ENCODE data around the gene PSMD10.

DNA sequence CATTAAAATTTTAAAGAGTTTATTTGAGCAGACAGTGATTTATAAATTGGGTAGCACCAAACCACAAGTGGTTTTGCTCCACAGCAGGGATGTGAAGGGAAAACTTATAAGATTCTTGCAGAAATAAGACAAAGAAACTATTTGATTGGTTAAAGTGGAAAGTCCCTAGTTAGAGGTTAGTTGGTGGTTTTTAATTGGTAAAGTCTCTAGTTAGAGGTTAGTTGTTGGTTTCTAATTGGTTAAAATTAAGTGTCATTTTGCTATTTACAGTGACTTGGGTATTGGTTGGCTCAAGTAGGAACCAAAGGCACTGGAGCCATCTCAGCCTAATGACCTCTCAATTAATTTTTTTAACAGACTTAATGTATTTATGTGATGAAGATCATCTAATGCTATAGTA, 23.2 kb upstream of the PSMD10 start:
- TF ChIP-seq, protein P1, sequence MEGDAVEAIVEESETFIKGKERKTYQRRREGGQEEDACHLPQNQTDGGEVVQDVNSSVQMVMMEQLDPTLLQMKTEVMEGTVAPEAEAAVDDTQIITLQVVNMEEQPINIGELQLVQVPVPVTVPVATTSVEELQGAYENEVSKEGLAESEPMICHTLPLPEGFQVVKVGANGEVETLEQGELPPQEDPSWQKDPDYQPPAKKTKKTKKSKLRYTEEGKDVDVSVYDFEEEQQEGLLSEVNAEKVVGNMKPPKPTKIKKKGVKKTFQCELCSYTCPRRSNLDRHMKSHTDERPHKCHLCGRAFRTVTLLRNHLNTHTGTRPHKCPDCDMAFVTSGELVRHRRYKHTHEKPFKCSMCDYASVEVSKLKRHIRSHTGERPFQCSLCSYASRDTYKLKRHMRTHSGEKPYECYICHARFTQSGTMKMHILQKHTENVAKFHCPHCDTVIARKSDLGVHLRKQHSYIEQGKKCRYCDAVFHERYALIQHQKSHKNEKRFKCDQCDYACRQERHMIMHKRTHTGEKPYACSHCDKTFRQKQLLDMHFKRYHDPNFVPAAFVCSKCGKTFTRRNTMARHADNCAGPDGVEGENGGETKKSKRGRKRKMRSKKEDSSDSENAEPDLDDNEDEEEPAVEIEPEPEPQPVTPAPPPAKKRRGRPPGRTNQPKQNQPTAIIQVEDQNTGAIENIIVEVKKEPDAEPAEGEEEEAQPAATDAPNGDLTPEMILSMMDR (IDR thresholded peaks at IDR 0.05; ENCODE audit: low read depth, low read length, poor library complexity, severe bottlenecking), result no peak
- no peak for TF ChIP-seq EZH2phosphoT487 (IDR thresholded peaks at IDR 0.05; ENCODE audit: borderline replicate concordance, low read length)

All from DOHH2 (cell line).